Fibroblast of the aortic adventitia (primary cell): ENCODE data around the gene CYFIP1. TPM values are rescaled to one million over a fixed set of nuclear protein-coding genes. Genes with fewer than 3 reads are reported as not detected.

Source experiments
- DNase-seq: peaks from one replicate; pipeline ENCODE4 v3.0.0-alpha.2; 2010; ENCODE audit warnings: low read depth
- H3K4me3 ChIP-seq: 2 replicates; pipeline ENCODE4 v1.5.1; 2011; ENCODE audit warnings: low read depth, mild to moderate bottlenecking, control low read depth, low read length, moderate library complexity
- total RNA-seq: library from RNA; depleted of rRNA; stranded (reverse); fragments of >200 nt; gene quantifications from 2 replicates; pipeline ENCODE4 v1.2.3, GENCODE V29; 2012; ENCODE audit warnings: low replicate concordance
- TF ChIP-seq, protein P1 (sequence below): IDR thresholded peaks from 2 replicates; pipeline ENCODE4 v1.5.1; 2011; ENCODE audit warnings: mild to moderate bottlenecking, low read length, control low read depth, inconsistent platforms; ENCODE audit not compliant: insufficient read depth

CYFIP1 gene
- total RNA-seq, 1 donor = 95.8 TPM

DNA sequence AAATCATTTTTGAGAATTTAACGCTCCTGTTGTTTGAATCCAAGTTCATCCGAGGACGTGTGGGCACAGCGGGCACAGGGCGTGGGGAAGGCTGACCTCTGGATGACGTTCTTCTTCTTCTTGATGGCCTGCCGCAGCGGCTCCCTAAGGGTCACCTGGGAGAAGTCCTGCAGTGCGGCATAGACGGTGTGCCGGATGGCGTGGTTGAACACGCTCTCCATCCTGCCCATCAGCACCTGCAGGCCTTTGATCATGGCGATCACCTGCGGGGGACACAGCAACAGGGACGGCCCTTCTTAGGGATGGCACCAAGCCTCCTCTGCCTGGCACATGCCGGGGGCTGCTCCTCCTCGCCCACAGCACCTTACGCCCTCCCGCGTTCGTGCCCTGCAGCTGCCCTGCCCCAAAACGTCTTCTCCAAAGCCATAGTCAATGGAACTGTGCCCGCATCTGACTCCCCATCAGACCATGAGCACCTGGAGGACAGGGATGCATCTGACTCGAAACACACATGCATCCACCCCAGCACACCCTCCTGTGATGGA, 61.5 kb downstream of the CYFIP1 start:
- TF ChIP-seq, protein P1, sequence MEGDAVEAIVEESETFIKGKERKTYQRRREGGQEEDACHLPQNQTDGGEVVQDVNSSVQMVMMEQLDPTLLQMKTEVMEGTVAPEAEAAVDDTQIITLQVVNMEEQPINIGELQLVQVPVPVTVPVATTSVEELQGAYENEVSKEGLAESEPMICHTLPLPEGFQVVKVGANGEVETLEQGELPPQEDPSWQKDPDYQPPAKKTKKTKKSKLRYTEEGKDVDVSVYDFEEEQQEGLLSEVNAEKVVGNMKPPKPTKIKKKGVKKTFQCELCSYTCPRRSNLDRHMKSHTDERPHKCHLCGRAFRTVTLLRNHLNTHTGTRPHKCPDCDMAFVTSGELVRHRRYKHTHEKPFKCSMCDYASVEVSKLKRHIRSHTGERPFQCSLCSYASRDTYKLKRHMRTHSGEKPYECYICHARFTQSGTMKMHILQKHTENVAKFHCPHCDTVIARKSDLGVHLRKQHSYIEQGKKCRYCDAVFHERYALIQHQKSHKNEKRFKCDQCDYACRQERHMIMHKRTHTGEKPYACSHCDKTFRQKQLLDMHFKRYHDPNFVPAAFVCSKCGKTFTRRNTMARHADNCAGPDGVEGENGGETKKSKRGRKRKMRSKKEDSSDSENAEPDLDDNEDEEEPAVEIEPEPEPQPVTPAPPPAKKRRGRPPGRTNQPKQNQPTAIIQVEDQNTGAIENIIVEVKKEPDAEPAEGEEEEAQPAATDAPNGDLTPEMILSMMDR = no peak
- no peak for DNase-seq
- H3K4me3 ChIP-seq = no peak overlapping the region

DNA sequence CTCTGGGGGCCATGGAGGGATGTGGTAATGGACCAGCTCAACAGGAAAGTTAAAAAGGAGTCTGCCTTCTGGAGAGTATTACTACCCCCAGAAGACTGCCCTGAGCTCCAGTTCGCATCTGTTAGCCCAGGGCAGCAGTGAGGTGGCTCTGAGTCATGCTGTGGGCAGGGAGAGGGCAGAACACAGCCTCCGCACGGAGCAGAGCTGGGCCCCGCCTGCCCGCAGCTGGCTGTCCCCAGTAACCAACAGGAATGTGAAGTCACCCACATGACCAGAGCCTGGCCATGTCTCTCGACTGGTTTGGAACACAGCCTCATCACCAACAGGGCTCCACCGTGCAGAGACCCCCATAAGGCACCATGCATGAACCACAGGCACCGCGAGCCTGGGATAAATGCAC, 62.1 kb downstream of the CYFIP1 start:
- TF ChIP-seq, protein P1 = no peak
- H3K4me3 ChIP-seq = no peak overlapping the region
- no peak for DNase-seq

DNA sequence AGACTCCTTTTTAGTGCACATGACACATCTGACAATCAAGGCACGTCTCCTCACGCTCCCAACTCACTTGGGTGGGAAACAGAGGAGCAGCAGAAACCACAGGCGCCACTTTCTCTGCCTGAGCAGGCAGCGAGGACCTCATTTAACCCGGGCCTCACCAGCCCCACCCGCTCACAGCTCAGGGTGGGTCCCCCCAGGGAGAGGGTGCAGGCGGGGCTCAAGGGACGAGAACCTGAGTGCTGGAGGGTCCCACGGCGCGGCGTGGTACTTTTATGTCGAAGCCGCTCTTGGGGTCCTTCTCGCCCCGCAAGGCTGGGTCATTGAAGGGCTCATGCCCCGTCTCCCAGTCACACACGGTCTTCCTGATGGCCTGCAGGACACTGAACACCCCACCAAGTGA, 62.6 kb downstream of the CYFIP1 start:
- DNase-seq = no peak
- TF ChIP-seq, protein P1 = no peak
- no peak overlapping the region for H3K4me3 ChIP-seq

DNA sequence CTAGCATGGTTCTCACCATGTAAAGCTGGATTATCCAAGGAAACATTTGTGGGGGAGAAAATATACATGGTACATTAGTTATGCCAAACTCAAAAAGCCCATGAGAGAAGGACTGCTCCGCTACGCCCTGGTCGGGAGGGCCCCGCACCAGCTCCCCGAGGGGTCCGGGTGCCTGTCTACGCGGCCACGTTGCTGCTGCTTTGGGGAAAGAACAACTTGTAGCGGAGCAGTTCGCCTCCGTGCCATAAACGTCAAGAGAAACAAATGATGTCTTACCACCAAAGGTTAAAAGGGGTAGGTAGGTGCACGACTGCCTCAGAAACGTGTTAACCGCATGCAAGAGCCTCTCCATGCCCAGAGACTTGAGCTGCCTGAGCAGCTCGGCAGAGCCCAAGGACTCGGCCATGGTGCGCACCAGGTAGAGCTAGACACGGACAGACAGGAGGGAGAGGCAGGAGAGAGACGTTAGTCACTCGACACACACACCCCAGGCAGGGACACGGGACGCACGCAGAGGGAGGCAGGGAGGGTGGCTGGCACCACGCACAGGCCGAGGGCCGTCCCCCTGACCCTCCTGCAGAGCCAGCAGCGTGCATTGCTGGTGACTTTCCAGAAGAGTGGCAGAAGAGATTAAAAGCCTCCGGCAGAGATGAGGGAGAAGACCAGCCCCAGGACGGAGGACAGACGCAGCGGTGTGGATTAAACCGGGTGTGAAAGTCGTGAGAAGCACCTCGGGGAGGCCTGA, 63.4 kb downstream of the CYFIP1 start:
- H3K4me3 ChIP-seq = no peak overlapping the region
- no peak for DNase-seq
- TF ChIP-seq, protein P1 = no peak

DNA sequence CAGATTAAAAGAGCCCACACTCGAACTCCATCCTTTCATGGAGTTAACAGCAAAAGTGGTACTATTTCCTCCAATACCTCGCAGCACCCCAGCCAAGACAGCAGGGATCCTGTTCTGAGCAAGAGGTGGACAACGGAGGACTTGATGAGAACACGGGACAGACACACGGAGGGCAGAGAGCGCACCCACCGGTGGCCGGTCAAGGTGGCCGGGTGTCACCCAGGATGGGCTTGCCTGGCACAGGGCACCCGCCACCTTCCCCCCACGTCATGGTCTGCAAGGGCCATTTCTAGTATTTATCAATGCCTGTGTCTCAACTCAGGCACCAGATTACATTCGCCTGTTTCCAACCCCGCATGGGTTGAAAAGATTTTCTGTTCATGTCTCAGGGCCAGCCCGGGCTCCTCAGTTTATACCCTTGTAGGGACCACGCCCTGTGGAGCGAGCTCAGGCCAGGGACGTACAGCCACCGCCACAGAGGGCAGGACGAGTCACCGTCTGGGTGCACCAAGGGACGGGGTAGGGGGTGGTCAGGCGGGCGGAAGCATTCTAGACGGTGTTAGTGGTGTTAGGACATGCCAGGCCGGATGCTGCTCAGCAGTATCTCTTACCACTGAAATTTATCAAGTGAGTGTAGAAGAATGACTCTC, 64.2 kb downstream of the CYFIP1 start:
- DNase-seq = no peak
- TF ChIP-seq, protein P1 = no peak
- H3K4me3 ChIP-seq = no peak overlapping the region

DNA sequence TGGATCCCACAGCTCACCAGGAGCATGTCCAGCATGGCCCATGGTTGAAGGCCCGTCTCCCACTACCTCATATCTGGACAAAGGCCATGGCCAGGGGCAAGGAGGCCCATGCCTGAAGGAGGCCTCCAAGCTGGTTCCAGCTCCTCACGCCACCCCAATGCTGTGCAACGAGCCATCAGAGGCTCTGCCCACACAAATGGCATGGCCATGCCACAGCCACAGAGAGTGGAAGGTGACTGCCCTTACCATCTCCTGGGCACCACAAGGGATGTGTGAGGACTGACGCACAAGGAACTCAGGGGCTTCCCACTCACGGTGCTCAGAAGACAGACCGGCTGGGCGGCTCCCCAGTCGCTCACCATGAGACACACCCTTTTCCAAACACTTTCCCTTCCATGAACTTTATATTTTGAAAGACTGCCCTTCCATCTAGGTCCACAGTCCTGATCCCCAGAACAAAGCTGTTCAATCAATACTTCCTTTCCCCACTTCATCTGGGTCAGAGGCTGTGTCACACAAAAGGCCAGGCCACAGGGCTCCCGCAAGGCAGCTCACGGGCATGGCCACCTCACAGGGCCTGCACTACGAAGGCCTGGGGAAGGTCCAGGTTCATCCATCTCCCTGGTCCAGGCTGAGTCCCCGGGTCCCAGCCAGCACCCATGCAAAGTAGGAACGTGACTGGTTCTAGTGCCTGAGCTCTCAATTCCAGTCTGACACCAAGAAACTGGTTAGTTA, 66.4 kb downstream of the CYFIP1 start:
- DNase-seq = no peak
- TF ChIP-seq, protein P1 = no peak
- no peak overlapping the region for H3K4me3 ChIP-seq
